ENCODE measurements around the gene EPB41L5.

The EPB41L5 gene

DNA sequence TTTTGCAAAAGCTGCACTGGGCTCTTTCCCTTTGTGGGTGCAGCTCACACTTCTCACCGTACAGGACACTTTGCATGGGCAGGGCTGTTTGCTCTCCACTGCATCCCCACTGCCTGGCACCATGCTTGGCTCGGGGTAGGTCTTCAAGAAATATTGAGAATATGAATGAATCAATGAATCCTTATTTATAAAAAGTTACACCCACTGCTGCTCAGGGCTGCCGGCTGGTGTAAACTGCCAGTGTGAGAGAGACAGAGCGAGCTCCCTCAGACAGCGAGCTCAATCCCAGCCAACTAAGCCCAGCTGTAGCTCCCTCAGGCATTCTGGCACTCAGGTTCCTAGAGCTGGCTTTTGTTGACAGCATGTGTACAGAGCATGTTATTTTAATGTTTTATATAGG, 206.9 kb downstream of the EPB41L5 start:
- H3K4me3 ChIP-seq, result no peak overlapping the region
- no peak overlapping the region for H3K27ac ChIP-seq

GRCh38 chr2:120220756-120221155, 207.9 kb downstream of the EPB41L5 start:
- Histone ChIP-seq H3K27ac (no peak overlapping the region), H3K4me3 (no peak overlapping the region)

- Histone ChIP-seq H3K4me3 (no peak overlapping the region), H3K27ac (no peak overlapping the region)
These were observed 208.7 kb downstream of the EPB41L5 start for GRCh38 chr2:120221616-120222015.

DNA sequence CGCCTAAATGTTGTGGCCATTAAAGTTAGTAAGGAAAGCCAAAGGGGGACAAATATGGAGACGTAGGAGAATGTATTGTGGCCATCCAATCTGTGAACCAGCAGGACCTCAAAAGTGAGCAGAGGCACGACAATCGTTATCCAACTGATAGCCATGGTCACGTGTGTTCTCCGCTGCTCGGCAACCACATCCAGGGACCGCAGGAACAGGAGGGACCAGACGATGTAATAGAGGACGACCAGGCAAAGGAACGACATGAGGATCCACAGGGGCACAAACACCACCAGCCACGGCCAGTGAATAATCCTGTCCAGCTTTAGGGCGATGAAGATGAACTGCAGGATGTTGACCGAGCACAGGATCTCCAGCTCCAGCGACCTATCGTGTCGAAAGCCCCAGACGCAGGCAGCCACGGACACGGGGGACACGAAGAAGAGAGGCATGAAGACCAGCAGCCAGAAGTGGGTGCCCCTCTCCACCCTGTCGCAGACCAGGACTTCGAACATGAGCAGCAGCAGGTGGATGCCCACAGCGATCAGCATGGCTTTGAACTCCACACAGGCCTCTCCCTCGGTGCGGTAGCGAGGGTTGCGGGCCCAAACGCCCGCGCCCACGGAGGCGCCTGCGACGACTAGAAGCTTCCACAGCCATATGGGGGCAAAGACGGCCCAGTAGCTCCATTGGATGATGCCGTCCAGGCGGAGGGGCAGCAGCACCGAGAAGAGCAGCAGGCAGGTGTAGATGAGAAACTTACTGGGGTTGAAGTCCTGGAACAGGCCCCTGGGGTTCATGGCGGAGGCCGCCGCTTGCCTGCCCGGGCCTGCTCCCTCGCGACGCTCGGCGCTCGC, 209.5 kb downstream of the EPB41L5 start:
- H3K4me3 ChIP-seq, result peak overlapping the region; percentile 53 to 73 (median 61)
- H3K27ac ChIP-seq, result peak overlapping the region; percentile 58 to 100 (median 96)

DNA sequence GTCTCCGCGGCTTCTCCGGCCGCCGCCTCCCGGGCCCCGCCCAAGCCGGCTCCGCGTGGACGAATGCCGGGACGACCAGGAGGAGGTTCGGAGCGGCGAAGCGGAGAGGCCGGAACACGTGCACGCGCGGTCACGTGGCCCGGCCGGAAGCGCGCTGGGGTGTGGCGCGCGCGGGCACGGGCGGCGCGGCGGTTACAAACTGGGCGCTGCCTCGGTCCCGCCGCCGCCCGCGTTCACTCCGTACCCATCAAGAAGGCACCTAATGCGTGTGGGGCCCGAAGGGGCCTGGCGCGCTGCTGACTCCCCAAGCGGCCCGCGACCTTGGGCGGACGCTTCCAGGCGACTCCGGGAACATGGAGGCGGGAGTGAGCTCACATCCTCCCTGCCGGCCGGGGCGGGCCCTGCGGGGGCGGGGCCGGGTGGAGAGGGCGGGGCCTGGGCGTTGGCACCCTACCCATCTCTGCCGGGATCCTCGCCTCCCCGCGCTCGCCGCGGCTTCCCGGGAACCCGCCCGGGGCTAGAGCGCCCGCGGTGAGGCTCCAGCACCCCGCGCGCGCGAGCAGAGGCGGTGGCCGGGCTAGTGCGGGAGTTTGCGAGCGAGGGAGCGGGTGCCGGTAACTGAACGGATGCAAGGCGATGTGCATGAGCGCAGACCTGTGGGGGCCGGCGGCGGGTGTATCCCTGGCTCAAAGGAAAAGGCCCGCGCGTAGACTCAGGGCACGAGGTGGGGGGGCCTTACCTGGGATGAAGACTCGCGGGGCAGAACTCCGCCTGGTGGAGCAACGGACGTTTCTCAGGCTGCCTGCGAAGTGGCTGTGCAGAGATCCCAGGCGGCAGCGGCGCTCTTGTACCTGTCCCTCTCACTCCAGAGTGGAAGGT, 210.4 kb downstream of the EPB41L5 start, which contains the start of gene TMEM185B:
TMEM185B (minus strand) TSS at position 367 of the 879 bp plus-strand sequence. CDS start 424 bp downstream, outside the sequence.
- H3K27ac ChIP-seq, result peak within 1 kb of the TSS; percentile 58 to 100 (median 96)
- H3K4me3 ChIP-seq, result peak within 1 kb of the TSS; percentile 53 to 73 (median 61)

GRCh38 chr2:120224256-120224655, 211.4 kb downstream of the EPB41L5 start:
- H3K4me3 ChIP-seq, result peak overlapping the region in 5 of 7 experiments; percentile 53 to 73 (median 61)
- peak overlapping the region in 10 of 21 experiments; percentile 91 to 100 (median 96) for H3K27ac ChIP-seq

DNA sequence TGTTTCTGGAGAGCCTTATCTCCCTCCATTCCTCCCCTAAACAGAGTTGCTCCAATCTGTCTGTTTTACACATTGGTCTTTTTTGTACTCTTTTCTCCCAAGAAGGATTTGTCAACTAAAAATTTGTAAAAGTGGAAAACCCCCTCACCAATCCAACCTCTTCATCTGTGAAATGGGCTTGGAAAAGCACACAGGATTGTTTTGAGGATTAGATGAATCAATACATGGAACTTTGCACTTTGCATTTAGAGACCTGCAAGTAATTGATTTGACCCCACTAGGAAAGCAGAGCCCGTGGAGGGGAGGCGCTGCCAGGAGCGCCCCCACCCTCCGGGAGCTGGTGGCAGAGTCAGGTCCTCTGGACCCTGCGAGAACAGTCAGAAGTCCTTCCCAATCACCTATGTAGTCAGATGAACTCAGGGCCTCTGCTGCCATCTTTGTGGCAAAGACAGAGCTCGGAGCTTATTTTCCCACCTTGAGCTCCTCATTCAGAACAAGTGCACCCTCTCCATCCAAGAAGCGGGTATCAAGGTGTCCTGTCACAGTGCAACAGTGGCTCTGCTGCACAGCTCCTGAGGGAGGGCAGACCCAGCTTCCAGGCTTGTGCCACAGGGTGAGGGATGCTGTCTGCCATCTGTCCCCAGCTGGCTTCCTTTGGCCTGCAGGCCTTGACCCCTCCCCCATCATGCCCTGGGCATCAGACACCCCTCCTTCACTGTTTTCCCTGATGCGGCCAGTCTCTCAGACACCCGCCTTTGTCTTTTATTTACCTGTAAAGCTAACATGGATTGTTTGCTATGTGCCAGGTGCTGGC, 212.1 kb downstream of the EPB41L5 start:
- H3K27ac ChIP-seq, result peak overlapping the region in 2 of 21 experiments; percentile 91 to 98

GRCh38 chr2:120225549-120226065, 212.7 kb downstream of the EPB41L5 start:
- no peak overlapping the region for H3K27ac ChIP-seq
- H3K4me3 ChIP-seq, result no peak overlapping the region

More for the DNA sequence above, 212.1 kb downstream of the EPB41L5 start:
- H3K4me3 ChIP-seq, result no peak overlapping the region

DNA sequence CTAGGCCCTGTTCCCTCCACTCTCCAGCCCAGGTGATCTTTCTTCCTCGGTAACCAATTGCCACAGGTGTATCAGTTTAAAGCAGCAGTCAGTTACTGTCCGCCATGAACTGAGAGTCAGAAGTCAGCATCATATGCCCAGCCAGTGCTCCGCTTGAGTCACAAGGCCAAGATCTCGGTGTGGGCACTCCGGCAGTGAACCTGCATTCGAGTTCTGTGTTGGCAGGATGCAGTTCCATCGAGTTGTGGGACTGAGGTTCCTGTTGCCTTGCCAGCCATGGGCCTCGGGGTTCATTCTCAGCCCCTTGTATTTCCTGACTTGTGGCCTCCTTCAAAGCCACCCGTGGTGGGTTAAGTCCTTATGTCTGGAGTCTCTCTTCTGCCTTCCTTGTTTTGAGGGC, 213.4 kb downstream of the EPB41L5 start:
- no peak overlapping the region for H3K4me3 ChIP-seq
- H3K27ac ChIP-seq, result no peak overlapping the region

DNA sequence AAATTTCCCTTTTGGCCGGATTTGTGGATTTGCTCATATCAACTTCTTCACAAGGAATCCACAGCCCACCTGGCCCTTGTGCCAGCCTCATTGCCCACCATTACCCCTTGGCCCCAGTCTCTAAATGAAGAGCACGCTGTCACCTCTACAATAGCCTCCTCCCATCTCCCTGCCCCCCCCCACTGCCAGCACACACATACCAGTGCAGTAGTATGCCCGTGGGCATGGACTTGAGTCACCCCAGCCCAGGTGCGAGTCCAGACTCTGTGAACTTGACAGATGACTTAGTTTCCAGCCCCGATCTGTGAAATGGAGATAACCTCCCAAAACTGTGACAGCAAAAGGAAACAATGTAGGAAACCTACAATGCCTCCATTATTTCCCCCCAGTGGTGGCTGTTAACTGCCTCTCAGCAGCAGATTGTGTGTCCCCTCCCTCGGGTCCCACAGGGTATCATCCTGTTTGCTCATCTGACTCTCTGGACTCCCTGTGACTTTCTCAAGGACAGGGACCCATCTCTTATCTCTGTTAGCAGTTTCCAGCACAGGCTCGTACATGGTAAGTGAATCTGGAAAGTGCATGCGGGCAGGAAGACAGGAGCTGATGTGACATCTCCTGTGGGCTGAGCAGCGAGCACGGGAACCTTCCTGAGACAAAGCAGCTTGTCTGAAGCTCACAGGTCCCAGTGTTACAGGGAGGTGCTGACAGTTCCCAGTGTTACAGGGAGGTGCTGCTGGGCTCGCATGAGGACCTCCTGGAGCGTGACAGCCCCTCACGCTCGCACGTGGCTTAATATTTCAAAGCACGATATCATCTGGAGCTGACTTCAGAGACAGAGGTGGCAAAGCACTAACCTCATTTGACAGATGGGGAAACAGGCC, 214.5 kb downstream of the EPB41L5 start:
- no peak overlapping the region for H3K4me3 ChIP-seq
- H3K27ac ChIP-seq, result no peak overlapping the region

DNA sequence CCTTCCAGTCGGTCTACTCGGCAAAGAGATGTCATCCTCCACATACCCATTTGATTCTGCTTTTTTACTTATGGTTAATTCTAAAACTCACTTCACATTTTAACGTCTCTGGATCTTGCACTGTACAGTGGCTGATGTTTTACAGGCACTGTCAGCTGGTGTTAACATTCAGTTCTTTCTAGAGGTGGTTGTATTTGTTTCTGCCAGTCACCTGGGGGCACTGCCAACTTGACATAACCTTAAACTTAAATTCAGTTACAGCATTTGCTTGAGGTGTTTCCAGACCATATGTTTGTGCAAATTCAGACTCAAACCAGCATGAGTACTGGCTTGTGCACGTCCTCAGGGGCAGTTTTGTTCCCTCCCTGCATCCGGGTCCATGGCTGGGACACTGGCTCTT, 215.6 kb downstream of the EPB41L5 start:
- H3K4me3 ChIP-seq, result no peak overlapping the region
- no peak overlapping the region for H3K27ac ChIP-seq
